K562 (cell line): Measurements from ENCODE around the gene DNAJC11. TPM values are rescaled to one million over a fixed set of nuclear protein-coding genes. Genes with fewer than 3 reads are reported as not detected.

ENCODE experiments used
- ATAC-seq: fragments of 200-7000 bp; cut with Tn5 transposase; 3 replicates; pipeline ENCODE4 v1.9.1; 2020; ENCODE audit warnings: moderate library complexity
- BruUV-seq: library from RNA; stranded (reverse); fragments of 400-500 nt; replicated peaks from 2 replicates; lab custom pipeline; 2021; lab: Mats Ljungman, UMichigan
- CTCF ChIA-PET: fragments of 300-600 bp; formaldehyde crosslinking; extraction: SDS; loops from one replicate; lab custom pipeline; 2021; ENCODE audit warnings: low intra/inter-chr PET ratio; lab: Yijun Ruan, JAX
- POLR2A ChIA-PET: fragments of 300-600, 350-650 bp; sonication (Branson Sonifier 250); formaldehyde crosslinking; extraction: SDS; loops from one replicate; lab custom pipeline; 2021; ENCODE audit warnings: antibody characterized with exemption, inconsistent platforms; lab: Yijun Ruan, JAX
- DNase-seq, 4 experiments: peaks; one replicate each; pipeline versions ENCODE4 v3.0.0 to v3.0.0-alpha.2; 2011 to 2018; ENCODE audit warnings: low spot score in 3 of 4, mixed read lengths in 3 of 4; ENCODE audit errors: extremely low read depth in 1 of 4
- FAIRE-seq: peaks from 2 replicates; lab custom pipeline; 2011; peaks lifted over from hg19 to GRCh38; lab: Jason Lieb, UNC
- H2AFZ ChIP-seq: 2 replicates; pipeline ENCODE4 v1.6.0; 2011; ENCODE audit warnings: low read depth, low read length, control low read depth, inconsistent platforms
- H3K27ac ChIP-seq: fragments of 200-600 bp; 3 replicates; pipeline ENCODE4 v1.8.0; 2011; ENCODE audit warnings: low read depth, mild to moderate bottlenecking, control low read depth, inconsistent platforms, low read length, moderate library complexity, mixed read lengths; ENCODE audit errors: extremely low read depth
- H3K27me3 ChIP-seq, 2 experiments: fragments of 300-600 bp in 1 of 2; 2 replicates in 1 of 2; 3 replicates in 1 of 2; pipeline versions ENCODE4 v1.6.0 to v1.8.0; 2011; ENCODE audit warnings: inconsistent platforms in 2 of 2, low read length in 2 of 2, mild to moderate bottlenecking in 1 of 2, mixed read lengths in 1 of 2, moderate library complexity in 1 of 2; ENCODE audit not compliant: control insufficient read depth in 2 of 2, insufficient read depth in 2 of 2
- H3K36me3 ChIP-seq: fragments of 300-600 bp; 3 replicates; pipeline ENCODE4 v1.8.0; 2011; ENCODE audit warnings: mild to moderate bottlenecking, low read length, inconsistent platforms; ENCODE audit not compliant: control insufficient read depth, insufficient read depth
- H3K4me1 ChIP-seq, 2 experiments: fragments of 200-600 bp in 1 of 2; replicated peaks in 1 of 2; 2 replicates in 1 of 2; 3 replicates in 1 of 2; pipeline versions ENCODE4 v1.5.1 to v1.8.0; 2011; ENCODE audit warnings: inconsistent platforms in 2 of 2, low read length in 2 of 2, mild to moderate bottlenecking in 1 of 2, mixed read lengths in 1 of 2, moderate library complexity in 1 of 2; ENCODE audit not compliant: control insufficient read depth in 2 of 2, insufficient read depth in 2 of 2
- H3K4me2 ChIP-seq: 2 replicates; pipeline ENCODE4 v1.6.1; 2011; ENCODE audit warnings: low read length, control low read depth, inconsistent platforms, mixed read lengths; ENCODE audit not compliant: insufficient read depth
- H3K4me3 ChIP-seq: fragments of 200-600 bp; sonication (generic), shearing (Covaris generic); 2 replicates; pipeline ENCODE4 v1.5.1; 2016; ENCODE audit warnings: control low read depth, inconsistent platforms
- H3K79me2 ChIP-seq: fragments of 200-600 bp; 3 replicates; pipeline ENCODE4 v1.8.0; 2011; ENCODE audit warnings: low read length, inconsistent platforms; ENCODE audit not compliant: control insufficient read depth, insufficient read depth
- H3K9ac ChIP-seq, 2 experiments: 2 replicates each; pipeline versions ENCODE4 v1.6.0 to v1.6.1; 2011; ENCODE audit warnings: low read depth in 2 of 2, low read length in 2 of 2, control low read depth in 1 of 2, inconsistent platforms in 1 of 2, mild to moderate bottlenecking in 1 of 2, mixed read lengths in 1 of 2; ENCODE audit not compliant: insufficient read depth in 1 of 2
- H3K9me1 ChIP-seq: one replicate; pipeline ENCODE4 v1.6.0; 2011; ENCODE audit warnings: inconsistent platforms, mild to moderate bottlenecking, low read length, moderate library complexity; ENCODE audit not compliant: control insufficient read depth, insufficient read depth
- H3K9me3 ChIP-seq: replicated peaks from 2 replicates; pipeline ENCODE4 v1.5.1; 2011; ENCODE audit warnings: low read depth, low read length, inconsistent platforms; ENCODE audit not compliant: control insufficient read depth, insufficient read depth
- H4K20me1 ChIP-seq: replicated peaks from 2 replicates; pipeline ENCODE4 v1.6.1; 2011; ENCODE audit warnings: low read length, inconsistent platforms, mixed read lengths; ENCODE audit not compliant: control insufficient read depth, insufficient read depth
- KHSRP ChIP-seq: fragments of 450-650 bp; IDR thresholded peaks from 2 replicates; pipeline ENCODE4 v1.6.1; 2017
- MEIS2 ChIP-seq: fragments of 450-650 bp; IDR thresholded peaks from 2 replicates; pipeline ENCODE4 v1.6.1; 2014; ENCODE audit warnings: mild to moderate bottlenecking; ENCODE audit not compliant: partially characterized antibody
- ZNF23 ChIP-seq: fragments of 250-450 bp; sonication (Bioruptor Pico); IDR thresholded peaks from 2 replicates; pipeline ENCODE4 v1.4.0; 2020; ENCODE audit warnings: mild to moderate bottlenecking
- WGBS: fragments of 100-300 bp; shearing (Covaris generic); methylation state at CpG from one replicate; pipeline ENCODE4 v1.1.6; 2016; ENCODE audit warnings: low coverage, mixed read lengths; ENCODE audit not compliant: insufficient coverage; ENCODE audit errors: missing lambda C conversion rate; 5-methylcytosine and 5-hydroxymethylcytosine counted together
- in situ Hi-C: fragments of 300-500 bp; cut with MboI; formaldehyde crosslinking; loops from 4 replicates; pipeline ENCODE4 v1.15.0; 2018; ENCODE audit warnings: inconsistent platforms, mixed read lengths
- intact Hi-C: fragments of 100-400 bp; cut with micrococcal nuclease; formaldehyde crosslinking; loops from 2 replicates; pipeline ENCODE4 v1.14.2; 2022
- polyA plus RNA-seq, 8 experiments: library from polyadenylated mRNA; depleted of rRNA in 4 of 8; stranded (reverse) in 5 of 8; unstranded in 3 of 8; fragments of >200 nt; fragmentation: Nextera tagmentation in 2 of 8; fragmentation: Illumina TruSeq in 1 of 8; extraction: Ambion mirVana in 2 of 8; extraction: Trizol in 1 of 8; gene quantifications; 2 replicates each; pipeline versions ENCODE4 v1.2.1 to v1.2.3, GENCODE V29; 2011 to 2014; ENCODE audit warnings: inconsistent platforms in 1 of 8, missing spikeins in 1 of 8
- total RNA-seq, 7 experiments: library from RNA; depleted of rRNA in 6 of 7; stranded (reverse); fragments of >200 nt in 6 of 7; fragmentation: Illumina TruSeq in 2 of 7; extraction: Trizol in 2 of 7; gene quantifications; 2 replicates each; pipeline versions ENCODE4 v1.2.1 to v1.2.3, GENCODE V29; 2011 to 2021; ENCODE audit warnings: low replicate concordance in 1 of 7

Gene DNAJC11
- total and polyA plus RNA-seq, 9 of the 15 experiments (the other 6 are each of a cell fraction or from before 2014, with no cell fraction given): 14.1 to 123 (median 76.6) TPM

- Histone ChIP-seq H3K27ac (no peak overlapping the region), H3K4me1 (peaks cover 13 to 16% of the 10 kb centered on the region in 2 experiments; a peak in 4 of 5 replicates), H3K9me1 (no peaks in the 10 kb centered on the region), H3K9me3 (no peaks in the 10 kb centered on the region), H3K4me3 (no peak overlapping the region), H3K27me3 (peaks cover 16 to 19% of the 10 kb centered on the region in 2 experiments; a peak in 4 of 5 replicates), H4K20me1 (peaks cover 6% of the 10 kb centered on the region; the same call in 1 of the 2 replicates), H3K4me2 (no peak overlapping the region), H2AFZ (no peak overlapping the region), H3K79me2 (peaks cover 19% of the 10 kb centered on the region), H3K9ac (no peak overlapping the region), H3K36me3 (peaks cover 10% of the 10 kb centered on the region; the same call in 2 of the 3 replicates)
- in situ Hi-C loops (no loop called here), intact Hi-C loops (no loop called here)
- DNase-seq (no peak), ATAC-seq (no peak), FAIRE-seq (no peak)
- ChIA-PET POLR2A (interaction anchor here (0.6 kb wide), 2 partner anchors 255 to 1639 kb away, joined by 3 read pairs; no protein-coding TSS in a partner anchor), CTCF (no interaction called here)
- BruUV-seq: no TSS peak
- 75% methylated on average over 6 of the region's 6 CpGs for WGBS
- TF ChIP-seq KHSRP: no peak
These were observed 3.1 kb upstream of the DNAJC11 start for GRCh38 chr1:6704746-6705145.

DNA sequence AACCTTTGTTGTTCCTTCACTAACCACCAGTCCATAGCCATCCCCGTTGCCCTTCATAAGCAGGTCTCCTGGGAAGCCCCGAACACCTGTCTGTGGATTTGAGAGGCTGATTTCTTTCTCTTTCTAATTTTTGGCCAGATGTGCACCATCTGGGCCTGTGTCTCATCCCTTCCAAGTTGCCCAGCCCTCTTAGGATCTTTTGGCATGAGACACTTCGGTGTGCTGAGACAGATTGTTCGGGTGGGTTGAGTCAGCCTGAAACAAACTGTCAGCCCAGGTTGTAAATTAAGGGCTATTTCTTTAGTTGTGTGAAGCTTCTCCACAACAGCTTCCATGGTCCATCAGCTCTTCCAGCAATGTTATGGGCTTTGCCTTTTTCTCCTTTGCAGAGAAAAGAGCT, 1.4 kb upstream of the DNAJC11 start:
- Histone ChIP-seq H2AFZ (peak overlapping the region; percentile 93; the same call in 1 of the 2 replicates), H3K9me3 (no peaks in the 10 kb centered on the region), H3K4me1 (peaks cover 13 to 16% of the 10 kb centered on the region in 2 experiments; a peak in 4 of 5 replicates), H3K27me3 (peaks cover 7 to 10% of the 10 kb centered on the region in 2 experiments; a peak in 4 of 5 replicates), H3K4me3 (no peak overlapping the region), H3K9me1 (no peaks in the 10 kb centered on the region), H3K27ac (no peak overlapping the region), H3K4me2 (no peak overlapping the region), H3K79me2 (peaks cover 36% of the 10 kb centered on the region), H3K9ac (no peak overlapping the region; a peak in 1 of 4 replicates), H3K36me3 (peaks cover 23% of the 10 kb centered on the region; the same call in 2 of the 3 replicates), H4K20me1 (peaks cover 6% of the 10 kb centered on the region; the same call in 1 of the 2 replicates)
- ChIA-PET CTCF (interaction anchor here (0.5 kb wide), 1 partner anchor 372 kb away, joined by 4 read pairs; no protein-coding TSS in a partner anchor), POLR2A (no interaction called here)
- BruUV-seq: no TSS peak
- WGBS: 78% methylated on average over 4 of the region's 4 CpGs
- intact Hi-C loops: no loop called here
- in situ Hi-C loops: no loop called here
- no peak for DNase-seq
- FAIRE-seq: no peak
- no peak for ATAC-seq
- TF ChIP-seq MEIS2: peak; percentile 17
- no peak for TF ChIP-seq ZNF23 (CRISPR knock-in tag)
